ENCODE results near the gene MTNR1A. TPM values are rescaled to one million over a fixed set of nuclear protein-coding genes. Genes with fewer than 3 reads are reported as not detected.
"Not testable (repeated sequence)": the region's sequence is repeated elsewhere in the genome, so short reads cannot be mapped to it uniquely, and the experiment has no call there.

MTNR1A gene
- polyA plus RNA-seq, 1 donor (not counting 4 experiments of a cell fraction or from before 2014, with no cell fraction given) = 0.12 TPM

DNA sequence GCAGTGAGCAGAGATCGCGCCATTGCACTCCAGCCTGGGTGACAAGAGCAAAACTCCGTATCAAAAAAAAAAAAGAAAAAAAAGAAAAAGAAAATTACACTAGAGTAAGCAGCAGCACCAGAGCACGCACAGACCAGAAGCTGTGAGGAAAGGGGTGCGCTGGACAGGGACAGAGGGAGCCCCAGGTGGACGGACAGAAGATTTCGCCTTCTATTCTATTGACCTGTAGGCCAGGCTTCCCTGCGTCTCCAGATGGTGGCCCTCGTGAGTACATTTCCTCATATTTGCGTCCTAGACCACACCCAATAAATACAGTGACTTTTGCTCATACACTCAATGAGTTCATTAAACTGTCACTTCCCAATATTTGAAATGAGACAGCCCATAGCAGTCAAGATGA is 19.1 kb downstream of the MTNR1A start:
- Histone ChIP-seq H3K4me2 (ENCODE audit: control insufficient read depth, extremely low read depth, insufficient read depth, low read depth, low read length) (no peak overlapping the region), H3K9me3 (ENCODE audit: control insufficient read depth, low read depth, low read length) (no peaks in the 10 kb centered on the region), H4K20me1 (ENCODE audit: control insufficient read depth, extremely low read depth, insufficient read depth, low read length) (no peaks in the 10 kb centered on the region), H3K27me3 (ENCODE audit: control insufficient read depth, extremely low read depth, insufficient read depth, low read length) (no peaks in the 10 kb centered on the region), H3K4me1 (ENCODE audit: control insufficient read depth, extremely low read depth, insufficient read depth, low read length) (no peaks in the 10 kb centered on the region), H3K4me3 (ENCODE audit: control insufficient read depth in 2 of 3, extremely low read depth in 1 of 3, insufficient read depth in 2 of 3, low read depth in 1 of 3, low read length in 3 of 3) (no peak overlapping the region), H3K9ac (ENCODE audit: control insufficient read depth, extremely low read depth, insufficient read depth, low read length) (no peak overlapping the region), H3K9me1 (ENCODE audit: control insufficient read depth, extremely low read depth, insufficient read depth, low read length) (no peaks in the 10 kb centered on the region), H3K79me2 (ENCODE audit: control insufficient read depth, insufficient read depth, low read length) (no peaks in the 10 kb centered on the region), H3K27ac (ENCODE audit: control insufficient read depth, insufficient read depth, low read length) (no peak overlapping the region), H3K36me3 (ENCODE audit: control insufficient read depth in 2 of 2, extremely low read depth in 1 of 2, insufficient read depth in 2 of 2, low read length in 2 of 2) (no peaks in the 10 kb centered on the region), H2AFZ (ENCODE audit: control insufficient read depth, low read length) (no peak overlapping the region)
- DNase-seq (ENCODE audit: low read depth, low spot score) (no peak), FAIRE-seq (no peak)
- dilution Hi-C loops (cut with MboI; ENCODE audit: extremely low pct_ligation_motif_present, low sequenced_read_pairs) = no loop called here
- no peak for TF ChIP-seq EZH2 (IDR thresholded peaks at IDR 0.05; ENCODE audit: low read length)
- TF ChIP-seq, protein P1, sequence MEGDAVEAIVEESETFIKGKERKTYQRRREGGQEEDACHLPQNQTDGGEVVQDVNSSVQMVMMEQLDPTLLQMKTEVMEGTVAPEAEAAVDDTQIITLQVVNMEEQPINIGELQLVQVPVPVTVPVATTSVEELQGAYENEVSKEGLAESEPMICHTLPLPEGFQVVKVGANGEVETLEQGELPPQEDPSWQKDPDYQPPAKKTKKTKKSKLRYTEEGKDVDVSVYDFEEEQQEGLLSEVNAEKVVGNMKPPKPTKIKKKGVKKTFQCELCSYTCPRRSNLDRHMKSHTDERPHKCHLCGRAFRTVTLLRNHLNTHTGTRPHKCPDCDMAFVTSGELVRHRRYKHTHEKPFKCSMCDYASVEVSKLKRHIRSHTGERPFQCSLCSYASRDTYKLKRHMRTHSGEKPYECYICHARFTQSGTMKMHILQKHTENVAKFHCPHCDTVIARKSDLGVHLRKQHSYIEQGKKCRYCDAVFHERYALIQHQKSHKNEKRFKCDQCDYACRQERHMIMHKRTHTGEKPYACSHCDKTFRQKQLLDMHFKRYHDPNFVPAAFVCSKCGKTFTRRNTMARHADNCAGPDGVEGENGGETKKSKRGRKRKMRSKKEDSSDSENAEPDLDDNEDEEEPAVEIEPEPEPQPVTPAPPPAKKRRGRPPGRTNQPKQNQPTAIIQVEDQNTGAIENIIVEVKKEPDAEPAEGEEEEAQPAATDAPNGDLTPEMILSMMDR (optimal IDR thresholded peaks at IDR 0.05 in 1 of 3, IDR thresholded peaks at IDR 0.05 in 1 of 3, conservative IDR thresholded peaks at IDR 0.05 in 1 of 3; ENCODE audit: extremely low read depth in 1 of 3, insufficient read depth in 2 of 3, low read length in 3 of 3) = no peak

DNA sequence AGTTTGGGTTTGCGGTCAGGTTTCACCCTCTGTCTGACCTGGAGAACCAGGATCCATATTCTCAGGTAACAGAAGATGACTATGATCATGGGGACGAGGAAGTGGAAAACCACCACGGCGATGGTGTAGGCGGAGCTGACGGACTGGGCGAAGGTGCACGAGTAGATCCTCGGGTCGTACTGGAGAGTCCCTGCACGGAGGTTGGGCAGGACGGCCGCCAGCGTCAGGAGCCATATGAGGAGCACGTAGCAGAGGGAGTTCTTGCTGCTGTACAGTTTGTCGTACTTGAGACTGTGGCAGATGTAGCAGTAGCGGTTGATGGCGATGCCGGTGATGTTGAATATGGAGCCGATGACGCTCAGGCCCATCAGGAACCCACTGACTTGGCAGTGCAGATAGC is 21.3 kb downstream of the MTNR1A start:
- Histone ChIP-seq H4K20me1 (ENCODE audit: control insufficient read depth, extremely low read depth, insufficient read depth, low read length) (no peaks in the 10 kb centered on the region), H3K9me1 (ENCODE audit: control insufficient read depth, extremely low read depth, insufficient read depth, low read length) (no peaks in the 10 kb centered on the region), H3K4me2 (ENCODE audit: control insufficient read depth, extremely low read depth, insufficient read depth, low read depth, low read length) (no peak overlapping the region), H3K9ac (ENCODE audit: control insufficient read depth, extremely low read depth, insufficient read depth, low read length) (no peak overlapping the region), H3K27ac (ENCODE audit: control insufficient read depth, insufficient read depth, low read length) (no peak overlapping the region), H3K36me3 (ENCODE audit: control insufficient read depth in 2 of 2, extremely low read depth in 1 of 2, insufficient read depth in 2 of 2, low read length in 2 of 2) (no peaks in the 10 kb centered on the region), H3K79me2 (ENCODE audit: control insufficient read depth, insufficient read depth, low read length) (no peaks in the 10 kb centered on the region), H3K4me3 (ENCODE audit: control insufficient read depth in 2 of 3, extremely low read depth in 1 of 3, insufficient read depth in 2 of 3, low read depth in 1 of 3, low read length in 3 of 3) (no peak overlapping the region), H2AFZ (ENCODE audit: control insufficient read depth, low read length) (no peak overlapping the region), H3K9me3 (ENCODE audit: control insufficient read depth, low read depth, low read length) (no peaks in the 10 kb centered on the region), H3K27me3 (ENCODE audit: control insufficient read depth, extremely low read depth, insufficient read depth, low read length) (no peaks in the 10 kb centered on the region), H3K4me1 (ENCODE audit: control insufficient read depth, extremely low read depth, insufficient read depth, low read length) (no peaks in the 10 kb centered on the region)
- dilution Hi-C loops (cut with MboI; ENCODE audit: extremely low pct_ligation_motif_present, low sequenced_read_pairs) = no loop called here
- no peak for DNase-seq (ENCODE audit: low read depth, low spot score)
- FAIRE-seq = no peak
- no peak for TF ChIP-seq EZH2 (IDR thresholded peaks at IDR 0.05; ENCODE audit: low read length)
- TF ChIP-seq, protein P1 (optimal IDR thresholded peaks at IDR 0.05 in 1 of 3, IDR thresholded peaks at IDR 0.05 in 1 of 3, conservative IDR thresholded peaks at IDR 0.05 in 1 of 3; ENCODE audit: extremely low read depth in 1 of 3, insufficient read depth in 2 of 3, low read length in 3 of 3) = no peak

DNA sequence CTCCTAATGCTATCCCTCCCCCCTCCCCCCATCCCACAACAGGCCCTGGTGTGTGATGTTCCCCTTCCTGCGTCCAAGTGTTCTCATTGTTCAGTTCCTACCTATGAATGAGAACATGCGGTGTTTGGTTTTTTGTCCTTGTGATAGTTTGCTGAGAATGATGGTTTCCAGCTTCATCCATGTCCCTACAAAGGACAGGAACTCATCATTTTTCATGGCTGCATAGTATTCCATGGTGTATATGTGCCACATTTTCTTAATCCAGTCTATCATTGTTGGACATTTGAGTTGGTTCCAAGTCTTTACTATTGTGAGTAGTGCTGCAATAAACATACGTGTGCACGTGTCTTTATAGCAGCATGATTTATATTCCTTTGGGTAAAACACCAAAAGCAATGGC is 31.4 kb downstream of the MTNR1A start:
- H3K27me3 ChIP-seq (ENCODE audit: control insufficient read depth, extremely low read depth, insufficient read depth, low read length); dilution Hi-C loops (cut with MboI; ENCODE audit: extremely low pct_ligation_motif_present, low sequenced_read_pairs); H3K4me3 ChIP-seq (ENCODE audit: control insufficient read depth in 2 of 3, extremely low read depth in 1 of 3, insufficient read depth in 2 of 3, low read depth in 1 of 3, low read length in 3 of 3); H3K27ac ChIP-seq (ENCODE audit: control insufficient read depth, insufficient read depth, low read length); H3K36me3 ChIP-seq (ENCODE audit: control insufficient read depth in 2 of 2, extremely low read depth in 1 of 2, insufficient read depth in 2 of 2, low read length in 2 of 2); H3K9me3 ChIP-seq (ENCODE audit: control insufficient read depth, low read depth, low read length); H3K79me2 ChIP-seq (ENCODE audit: control insufficient read depth, insufficient read depth, low read length); H3K9me1 ChIP-seq (ENCODE audit: control insufficient read depth, extremely low read depth, insufficient read depth, low read length); H4K20me1 ChIP-seq (ENCODE audit: control insufficient read depth, extremely low read depth, insufficient read depth, low read length); FAIRE-seq; H3K4me2 ChIP-seq (ENCODE audit: control insufficient read depth, extremely low read depth, insufficient read depth, low read depth, low read length); H3K4me1 ChIP-seq (ENCODE audit: control insufficient read depth, extremely low read depth, insufficient read depth, low read length); H3K9ac ChIP-seq (ENCODE audit: control insufficient read depth, extremely low read depth, insufficient read depth, low read length); H2AFZ ChIP-seq (ENCODE audit: control insufficient read depth, low read length); DNase-seq (ENCODE audit: low read depth, low spot score): not testable (repeated sequence)

All from keratinocyte (primary cell).